ENCODE data around the gene CD22.

Gene CD22

GRCh38 chr19:35383536-35383935, 54.5 kb downstream of the CD22 start:
- no peak for TF ChIP-seq CTCF (IDR thresholded peaks at IDR 0.05; ENCODE audit: control insufficient read depth, extremely low read depth, insufficient read depth)
- DNase-seq (ENCODE audit: low read depth), result no peak
- H3K4me3 ChIP-seq (ENCODE audit: low read depth, low read length), result no peak overlapping the region

- no peak overlapping the region for H3K4me3 ChIP-seq (ENCODE audit: low read depth, low read length)
Observed at GRCh38 chr19:35388277-35389054, 59.5 kb downstream of the CD22 start.

GRCh38 chr19:35389192-35389861, 60.3 kb downstream of the CD22 start:
- no peak for DNase-seq (ENCODE audit: low read depth)
- H3K4me3 ChIP-seq (ENCODE audit: low read depth, low read length), result no peak overlapping the region
- TF ChIP-seq CTCF (IDR thresholded peaks at IDR 0.05; ENCODE audit: control insufficient read depth, extremely low read depth, insufficient read depth), result no peak

More at GRCh38 chr19:35388277-35389054, 59.5 kb downstream of the CD22 start:
- no peak for TF ChIP-seq CTCF (IDR thresholded peaks at IDR 0.05; ENCODE audit: control insufficient read depth, extremely low read depth, insufficient read depth)
- peak; percentile 19 for DNase-seq (ENCODE audit: low read depth)

- no peak overlapping the region for H3K4me3 ChIP-seq (ENCODE audit: low read depth, low read length)
- DNase-seq (ENCODE audit: low read depth), result no peak
- TF ChIP-seq CTCF (IDR thresholded peaks at IDR 0.05; ENCODE audit: control insufficient read depth, extremely low read depth, insufficient read depth), result no peak
Observed at GRCh38 chr19:35392742-35393715, 64.0 kb downstream of the CD22 start.

GRCh38 chr19:35395382-35396199, 66.6 kb downstream of the CD22 start:
- peak; percentile 6 for DNase-seq (ENCODE audit: low read depth)
- H3K4me3 ChIP-seq (ENCODE audit: low read depth, low read length), result no peak overlapping the region
- TF ChIP-seq CTCF (IDR thresholded peaks at IDR 0.05; ENCODE audit: control insufficient read depth, extremely low read depth, insufficient read depth), result no peak
